ENCODE measurements around the gene ABR.

DNA sequence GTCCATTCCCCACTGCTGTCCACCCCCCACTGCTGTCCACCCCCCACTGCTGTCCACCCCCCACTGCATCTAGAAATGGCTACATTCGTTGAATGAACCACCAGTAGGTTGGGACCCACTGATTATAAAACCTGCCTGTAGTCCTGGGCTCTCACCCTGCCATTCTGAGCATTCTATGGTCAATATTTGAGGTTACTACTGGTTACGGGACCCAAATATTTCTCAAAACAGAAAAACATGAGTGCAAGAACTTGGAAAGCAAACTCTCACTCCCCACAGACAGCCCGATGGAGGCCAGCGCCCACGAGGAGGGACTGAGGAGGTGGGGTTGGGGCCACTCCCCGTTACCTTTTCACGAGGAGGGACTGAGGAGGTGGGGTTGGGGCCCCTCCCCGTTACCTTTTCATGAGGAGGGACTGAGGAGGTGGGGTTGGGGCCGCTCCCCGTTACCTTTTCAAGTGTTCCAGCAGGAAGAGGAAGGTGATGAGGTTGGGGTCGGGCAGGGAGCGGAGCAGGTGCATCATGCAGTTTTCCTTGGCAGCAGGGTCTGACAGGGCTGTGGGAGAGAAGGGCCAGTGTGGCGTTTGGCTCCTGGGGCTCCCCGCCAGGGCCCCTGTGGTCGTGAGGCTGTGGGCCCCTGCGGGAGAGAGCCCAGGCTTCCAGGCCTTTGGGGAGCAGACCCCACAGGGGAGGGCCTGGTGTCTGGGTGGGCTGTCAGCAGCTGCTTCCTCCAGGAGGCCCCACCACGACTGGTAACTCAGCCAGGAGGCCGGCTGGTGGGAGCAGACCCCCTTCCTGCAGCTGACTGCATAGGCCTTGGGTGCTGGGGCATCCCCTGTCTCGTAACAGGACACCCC is 170.3 kb downstream of the ABR start:
- TF ChIP-seq CTCF (IDR thresholded peaks at IDR 0.05) (no peak), POLR2AphosphoS5 (IDR thresholded peaks at IDR 0.05) (no peak), EP300 (IDR thresholded peaks at IDR 0.05; ENCODE audit: low read depth) (no peak)

Data from transverse colon (tissue), 4 donors.